K562 (cell line): Measurements from ENCODE around the gene PDLIM7. TPM values are rescaled to one million over a fixed set of nuclear protein-coding genes. Genes with fewer than 3 reads are reported as not detected.

Experiments used
- ATF3 ChIP-seq, 2 experiments: fragments of 450-650 bp in 1 of 2; sonication (generic) in 1 of 2; formaldehyde crosslinking in 1 of 2; IDR thresholded peaks in 1 of 2; conservative IDR thresholded peaks in 1 of 2; 2 replicates each; pipeline versions ENCODE4 v1.6.1 to v1.8.1; 2016 to 2023; ENCODE audit warnings: mild to moderate bottlenecking in 2 of 2, moderate library complexity in 2 of 2, inconsistent platforms in 1 of 2, missing genetic modification reagents in 1 of 2
- BCLAF1 ChIP-seq, 2 experiments: fragments of 450-650 bp in 1 of 2; IDR thresholded peaks; 2 replicates each; pipeline ENCODE4 v1.6.1; 2011 to 2017; ENCODE audit warnings: low read depth in 2 of 2, antibody characterized with exemption in 1 of 2, borderline replicate concordance in 1 of 2, low read length in 1 of 2, mild to moderate bottlenecking in 1 of 2, mixed read lengths in 1 of 2; ENCODE audit not compliant: control insufficient read depth in 1 of 2
- BRF2 ChIP-seq: IDR thresholded peaks from 3 replicates; pipeline ENCODE4 v1.6.1; 2011; ENCODE audit warnings: borderline replicate concordance, mild to moderate bottlenecking; ENCODE audit not compliant: insufficient read length, insufficient read depth
- CBFA2T3 ChIP-seq: fragments of 450-650 bp; IDR thresholded peaks from 2 replicates; pipeline ENCODE4 v1.6.1; 2017
- HES1 ChIP-seq: fragments of 450-650 bp; IDR thresholded peaks from 2 replicates; pipeline ENCODE4 v1.6.1; 2016; ENCODE audit warnings: low read depth, mild to moderate bottlenecking, moderate library complexity
- L3MBTL2 ChIP-seq: fragments of 450-650 bp; IDR thresholded peaks from 2 replicates; pipeline ENCODE4 v1.6.1; 2016; ENCODE audit warnings: mild to moderate bottlenecking, moderate library complexity
- MCM2 ChIP-seq: fragments of 450-650 bp; IDR thresholded peaks from 2 replicates; pipeline ENCODE4 v1.6.1; 2017; ENCODE audit warnings: low read depth, mild to moderate bottlenecking
- RBM39 ChIP-seq: fragments of 200-400 bp; formaldehyde crosslinking; optimal IDR thresholded peaks from 2 replicates; pipeline ENCODE3; 2018; ENCODE audit warnings: low read depth, low read length
- RREB1 ChIP-seq: fragments of 250-450 bp; sonication (Bioruptor Pico); IDR thresholded peaks from 2 replicates; pipeline ENCODE4 v1.4.0; 2020
- SNRNP70 ChIP-seq: fragments of 200-400 bp; formaldehyde crosslinking; optimal IDR thresholded peaks from 2 replicates; pipeline ENCODE3; 2017; ENCODE audit warnings: low read depth, low read length
- SUPT5H ChIP-seq: fragments of 450-650 bp; IDR thresholded peaks from 2 replicates; pipeline ENCODE4 v1.6.1; 2016
- VEZF1 ChIP-seq: fragments of 200-800 bp; sonication (Bioruptor generic); IDR thresholded peaks from 2 replicates; pipeline ENCODE4 v1.6.1; 2017; ENCODE audit warnings: missing genetic modification characterization, missing compliant biosample characterization
- ZBTB7A ChIP-seq: IDR thresholded peaks from 2 replicates; pipeline ENCODE4 v1.6.1; 2011; ENCODE audit warnings: low read depth, mild to moderate bottlenecking, low read length, moderate library complexity, borderline replicate concordance; ENCODE audit not compliant: control insufficient read depth
- ZSCAN29 ChIP-seq: fragments of 450-650 bp; IDR thresholded peaks from 2 replicates; pipeline ENCODE4 v1.6.1; 2017
- polyA plus RNA-seq, 8 experiments: library from polyadenylated mRNA; depleted of rRNA in 4 of 8; stranded (reverse) in 5 of 8; unstranded in 3 of 8; fragments of >200 nt; fragmentation: Nextera tagmentation in 2 of 8; fragmentation: Illumina TruSeq in 1 of 8; extraction: Ambion mirVana in 2 of 8; extraction: Trizol in 1 of 8; gene quantifications; 2 replicates each; pipeline versions ENCODE4 v1.2.1 to v1.2.3, GENCODE V29; 2011 to 2014; ENCODE audit warnings: inconsistent platforms in 1 of 8, missing spikeins in 1 of 8
- total RNA-seq, 7 experiments: library from RNA; depleted of rRNA in 6 of 7; stranded (reverse); fragments of >200 nt in 6 of 7; fragmentation: Illumina TruSeq in 2 of 7; extraction: Trizol in 2 of 7; gene quantifications; 2 replicates each; pipeline versions ENCODE4 v1.2.1 to v1.2.3, GENCODE V29; 2011 to 2021; ENCODE audit warnings: low replicate concordance in 1 of 7

Gene PDLIM7
- total and polyA plus RNA-seq, 9 of the 15 experiments (the other 6 are each of a cell fraction or from before 2014, with no cell fraction given): 2.1 to 124 (median 32.6) TPM

- peak in 1 of 2 experiments; percentile 72; a peak in 1 of 4 replicates for TF ChIP-seq BCLAF1 (IDR thresholded peaks at IDR 0.05; ENCODE audit: borderline replicate concordance in 1 of 2, control insufficient read depth in 1 of 2, low read depth in 2 of 2, low read length in 1 of 2)
- TF ChIP-seq ZBTB7A: peak; percentile 100
- TF ChIP-seq MCM2: no peak
- no peak for TF ChIP-seq ATF3 (IDR thresholded peaks at IDR 0.05)
- TF ChIP-seq ATF3 (CRISPR knock-in tag; conservative IDR thresholded peaks at IDR 0.05): peak; percentile 82
- TF ChIP-seq L3MBTL2: peak; percentile 60
- TF ChIP-seq VEZF1 (CRISPR knock-in tag): peak; percentile 92
- no peak for TF ChIP-seq BRF2
- 0 out of 2 replicates have a peak, but pooled peaks have one; percentile 14 for TF ChIP-seq CBFA2T3
- no peak for TF ChIP-seq RBM39
- TF ChIP-seq ZSCAN29: no peak
- TF ChIP-seq SUPT5H: no peak
- TF ChIP-seq RREB1 (CRISPR knock-in tag): no peak
- no peak for TF ChIP-seq SNRNP70
- TF ChIP-seq HES1: no peak
Measured at GRCh38 chr5:177491429-177491945, 5.9 kb downstream of the PDLIM7 start (continued).
